HG03565 (cell line): Measurements from ENCODE around the gene TOR2A.

ENCODE experiments used
- ATAC-seq: cut with Tn5 transposase; IDR thresholded peaks from one replicate; pipeline ENCODE4 v1.9.1; 2021; ENCODE audit warnings: mild to moderate bottlenecking, moderate library complexity; ENCODE audit not compliant: unreplicated experiment

Gene TOR2A

DNA sequence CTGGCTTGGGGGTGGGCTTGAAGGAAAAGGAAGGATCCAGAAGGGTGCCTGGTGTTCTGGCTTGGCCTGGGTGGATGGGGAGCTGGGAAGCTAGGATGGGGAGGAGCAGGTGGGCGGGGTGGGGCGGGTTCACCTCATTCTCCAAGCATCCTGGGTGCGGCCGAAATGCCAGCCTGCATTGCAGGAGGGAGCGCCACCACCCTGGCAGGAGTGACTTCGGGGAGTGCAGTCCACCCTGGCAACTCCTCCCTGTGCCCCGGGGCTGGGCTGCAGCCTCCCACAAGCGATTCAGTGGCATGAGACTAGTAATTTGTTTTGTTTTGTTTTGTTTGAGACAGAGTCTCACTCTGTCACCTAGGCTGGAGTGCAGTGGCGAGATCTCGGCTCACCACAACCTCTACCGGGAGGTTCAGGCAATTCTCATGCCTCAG, 13.7 kb downstream of the TOR2A start:
- ATAC-seq = no peak

DNA sequence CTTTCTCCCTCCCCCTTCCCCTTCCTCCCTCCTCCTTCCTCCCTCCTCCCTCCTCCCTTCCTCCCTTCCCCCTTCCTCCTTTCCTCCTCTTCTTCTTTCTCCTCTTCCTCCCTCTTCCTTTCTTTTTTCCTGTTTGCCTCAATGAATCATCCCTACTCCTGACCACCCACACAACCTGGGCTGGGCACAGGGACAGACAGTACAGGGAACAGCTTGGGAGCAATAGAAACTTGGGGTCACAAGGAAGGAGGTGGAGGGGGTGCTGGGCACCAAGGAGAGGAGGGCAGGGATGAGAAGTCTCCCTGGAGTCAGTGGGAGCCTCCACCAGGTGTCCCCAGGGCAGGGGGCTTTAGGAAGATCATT, 14.2 kb downstream of the TOR2A start:
- no peak for ATAC-seq

DNA sequence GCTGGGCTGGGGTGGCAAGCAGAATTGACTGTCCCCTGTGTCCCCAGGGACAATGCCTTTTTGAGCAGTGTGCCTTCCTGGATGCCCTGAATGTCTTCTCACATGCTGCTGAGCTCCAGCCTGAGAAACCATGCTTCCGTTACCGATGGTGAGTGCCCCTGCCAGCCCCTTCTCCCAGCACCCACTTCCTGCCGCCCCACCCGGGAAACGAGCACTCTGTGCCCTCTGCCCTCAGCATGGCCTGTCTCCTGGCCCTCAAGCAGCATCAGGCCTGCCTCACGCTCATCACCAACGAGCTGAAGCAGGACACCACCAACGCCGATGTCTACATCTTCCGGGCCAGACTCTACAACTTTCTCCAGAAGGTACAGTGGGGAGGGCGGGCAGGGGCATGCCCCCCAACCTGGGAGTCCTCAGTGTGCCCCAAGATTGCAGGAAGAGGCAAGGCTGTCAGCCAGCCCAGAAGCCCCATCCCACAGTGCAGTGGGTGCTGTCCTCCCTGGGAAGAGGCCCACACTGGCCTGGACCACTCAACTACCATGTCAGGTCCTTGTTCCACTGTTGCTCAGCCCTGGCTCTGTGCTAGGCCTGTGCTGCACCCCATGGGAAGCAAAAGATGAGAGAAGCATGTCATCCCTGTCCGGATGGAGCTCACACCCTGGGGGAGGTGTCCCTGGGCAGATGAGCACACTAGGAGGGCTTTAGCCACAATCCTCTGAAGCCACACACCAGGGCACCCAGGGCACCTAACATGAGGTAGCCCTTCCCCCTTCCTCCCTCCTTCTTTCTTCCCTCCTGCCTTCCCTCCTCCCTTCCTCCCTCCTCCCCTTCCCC, 14.8 kb downstream of the TOR2A start:
- no peak for ATAC-seq

DNA sequence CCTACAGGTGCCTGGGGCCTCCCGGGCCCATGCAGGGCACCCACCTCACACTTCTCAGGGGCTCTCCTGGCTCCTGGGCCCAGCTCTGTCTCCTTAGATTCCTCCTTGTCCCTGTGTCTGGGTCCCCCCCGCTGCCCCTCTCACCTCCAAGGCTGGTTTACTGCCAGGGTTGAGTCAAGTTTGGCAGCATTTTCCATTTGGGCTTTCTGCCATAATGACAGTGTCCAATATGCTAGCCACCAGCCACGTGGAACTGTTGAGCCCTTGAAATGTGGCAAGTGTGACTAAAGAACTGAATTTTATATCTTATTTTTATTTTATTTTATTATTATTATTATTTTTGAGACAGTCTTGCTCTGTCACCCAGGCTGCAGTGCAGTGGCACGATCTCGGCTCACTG, 17.3 kb downstream of the TOR2A start:
- ATAC-seq = no peak

DNA sequence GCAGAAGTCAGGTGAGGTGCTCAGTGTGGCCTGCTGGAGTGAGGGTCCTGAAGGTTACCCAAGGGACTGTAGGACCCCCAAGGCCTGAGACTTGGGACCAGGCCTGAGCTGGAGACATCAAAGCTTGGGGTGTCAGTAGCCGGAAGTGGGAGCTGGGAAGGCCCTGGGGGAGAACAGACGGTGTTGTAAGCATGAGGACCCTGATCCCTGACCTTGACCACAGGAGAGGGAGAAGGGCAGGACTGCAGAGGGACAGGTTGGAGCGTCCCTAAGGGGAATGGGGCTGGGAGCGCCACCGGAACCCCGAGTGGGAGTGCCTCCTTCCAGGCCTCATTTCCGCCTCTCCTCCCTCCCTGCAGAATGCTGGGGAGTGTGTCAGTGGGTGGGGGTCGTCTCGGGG, 18.7 kb downstream of the TOR2A start:
- ATAC-seq = no peak

DNA sequence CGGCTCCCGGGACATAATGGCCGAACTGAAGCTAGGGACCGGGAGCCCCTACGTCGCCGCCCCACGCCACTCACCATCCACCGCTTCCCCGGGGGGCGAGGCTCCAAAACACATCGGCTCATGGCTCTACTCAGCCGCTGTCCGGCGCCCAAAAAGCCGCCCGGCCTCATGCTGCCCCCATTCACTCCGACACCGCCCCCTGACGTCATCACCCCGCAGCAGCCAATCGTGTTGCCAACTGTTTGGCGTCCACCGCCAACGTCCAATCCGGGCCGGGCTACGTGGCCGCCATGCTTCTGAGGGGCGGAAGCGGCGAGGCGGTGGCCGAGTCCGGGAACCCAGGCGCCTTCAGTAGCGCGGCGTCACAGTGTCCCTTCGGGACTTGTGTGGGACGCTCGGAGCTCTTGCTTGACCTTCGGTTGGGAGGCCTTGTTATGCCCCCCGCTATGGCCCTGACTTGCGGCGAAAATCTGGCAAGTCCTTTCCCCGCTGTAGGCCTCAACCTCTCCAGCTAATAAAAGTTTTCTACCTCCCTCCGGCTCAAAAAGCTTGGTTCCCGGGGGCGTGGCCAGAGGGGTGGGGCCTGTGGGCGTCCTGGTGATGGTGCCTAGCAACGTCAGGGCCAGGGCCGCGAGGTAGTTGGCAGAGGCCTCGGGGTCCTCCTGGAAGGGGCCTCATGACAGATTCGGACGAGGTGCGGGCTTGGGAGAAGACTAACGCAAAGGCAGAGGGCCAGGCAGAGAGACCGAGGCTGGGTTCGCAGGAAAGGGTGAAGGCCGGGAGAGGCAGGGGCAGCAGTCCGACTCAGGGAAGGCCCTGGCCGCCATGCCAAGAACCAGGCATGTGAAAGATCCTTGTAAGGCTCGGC, 19.4 kb downstream of the TOR2A start, which contains the start of the genes PTRH1 and TTC16:
TSS of gene PTRH1 (minus strand) at position 194 of the 868 bp plus-strand sequence. CDS start at position 170, 24 bp downstream.
TSS of gene TTC16 (plus strand) at position 610 of the 868 bp plus-strand sequence. CDS start at position 677, 67 bp downstream.
- ATAC-seq = peak; percentile 88

DNA sequence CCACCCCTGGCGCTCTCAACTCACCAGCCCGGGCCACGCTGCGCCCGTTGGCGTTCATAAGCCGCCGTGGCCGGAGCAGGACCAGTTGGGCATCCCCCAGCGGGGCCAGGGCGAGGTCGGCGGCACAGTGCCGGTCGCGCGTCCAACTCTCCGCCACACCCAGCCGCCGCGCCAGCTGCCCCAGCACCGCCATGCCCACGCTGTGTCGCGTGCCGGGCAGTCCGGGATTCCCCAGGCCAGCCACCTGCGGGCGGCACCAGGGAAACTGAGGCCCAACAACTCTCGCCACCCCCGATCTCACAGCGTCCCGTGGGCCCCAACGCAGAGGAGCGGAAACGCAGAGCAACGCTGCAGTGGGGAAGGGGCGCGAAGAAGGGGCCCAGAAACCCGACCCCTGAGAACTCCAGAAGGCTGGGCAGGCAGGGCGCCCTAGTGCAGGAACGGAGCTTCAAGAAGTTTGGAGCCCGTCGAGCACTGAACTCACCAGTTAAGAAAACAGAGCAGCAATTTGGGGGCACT, 20.1 kb downstream of the TOR2A start:
- ATAC-seq = no peak

DNA sequence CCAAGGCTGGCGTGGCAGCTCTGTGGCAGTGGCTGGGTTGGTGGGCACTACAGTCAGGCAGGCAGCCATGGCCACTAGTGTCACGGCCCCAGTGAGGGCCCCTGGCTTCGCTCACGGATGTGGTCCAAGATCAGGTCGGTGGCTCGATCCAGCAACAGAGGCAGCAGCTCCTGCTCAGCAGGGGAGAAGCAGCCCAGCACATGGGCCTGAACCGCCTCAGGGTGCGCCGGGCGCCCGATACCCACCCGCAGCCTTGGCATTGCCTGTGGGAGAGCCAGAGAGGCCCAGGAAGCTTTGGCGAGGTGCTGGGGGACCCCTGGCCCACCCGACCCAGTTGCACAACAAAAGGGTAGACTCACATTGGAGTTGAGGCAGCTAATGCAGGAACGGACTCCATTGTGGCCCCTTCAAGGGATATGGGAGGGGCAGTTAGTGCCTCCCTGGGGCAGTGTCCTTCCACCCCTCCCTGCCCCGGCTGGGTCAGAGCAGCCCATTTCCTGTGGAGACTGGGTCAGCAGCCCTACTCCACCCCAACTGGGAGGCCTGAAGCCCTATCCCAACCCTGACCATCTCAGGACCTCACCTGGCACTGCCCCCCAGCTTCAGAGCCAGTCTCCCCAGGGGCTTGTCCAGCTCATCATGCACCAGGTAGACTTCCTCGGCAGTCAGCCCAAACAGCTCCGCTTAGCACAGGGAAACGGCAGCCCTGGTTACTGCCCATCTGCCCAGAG, 20.9 kb downstream of the TOR2A start:
- ATAC-seq = no peak

DNA sequence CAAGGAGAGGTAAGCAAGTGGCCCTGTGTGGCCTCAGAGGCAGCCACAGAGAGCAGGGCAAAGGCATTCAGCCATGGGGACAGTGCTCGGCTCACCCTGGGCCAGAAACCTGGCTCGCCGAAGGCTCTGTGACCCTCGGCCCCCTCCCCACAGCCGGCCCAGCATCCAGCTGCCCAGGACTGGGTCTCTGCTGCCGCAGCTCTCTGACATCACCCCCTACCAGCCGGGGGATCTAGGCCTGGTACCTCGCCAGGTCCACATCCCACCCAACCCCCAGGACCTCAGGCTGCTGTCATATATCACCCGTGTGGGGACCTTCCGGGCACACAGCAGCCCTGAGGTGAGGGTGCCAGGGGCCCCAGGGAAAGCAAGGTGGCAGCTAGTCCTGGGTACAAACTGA, 22.2 kb downstream of the TOR2A start:
- no peak for ATAC-seq

DNA sequence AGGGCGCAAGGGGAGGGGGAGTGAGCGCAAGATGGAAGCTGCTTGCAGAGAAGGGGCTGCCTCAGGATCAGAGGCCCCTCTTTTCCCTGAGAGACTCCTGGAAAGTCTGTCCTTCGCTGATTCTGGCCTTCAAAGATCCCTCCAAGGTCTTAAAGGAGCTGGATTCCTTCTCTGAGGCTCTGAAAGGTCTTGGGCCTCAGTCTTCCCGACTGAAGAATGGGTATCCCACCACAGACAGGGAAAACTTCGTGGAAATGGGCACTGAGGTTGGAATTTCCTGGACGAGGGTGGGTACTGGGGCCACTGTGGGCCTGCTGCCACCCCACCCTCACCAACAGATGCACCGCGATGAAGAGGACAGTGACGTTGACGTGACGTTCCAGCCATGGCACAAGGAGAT, 22.7 kb downstream of the TOR2A start:
- ATAC-seq = no peak

DNA sequence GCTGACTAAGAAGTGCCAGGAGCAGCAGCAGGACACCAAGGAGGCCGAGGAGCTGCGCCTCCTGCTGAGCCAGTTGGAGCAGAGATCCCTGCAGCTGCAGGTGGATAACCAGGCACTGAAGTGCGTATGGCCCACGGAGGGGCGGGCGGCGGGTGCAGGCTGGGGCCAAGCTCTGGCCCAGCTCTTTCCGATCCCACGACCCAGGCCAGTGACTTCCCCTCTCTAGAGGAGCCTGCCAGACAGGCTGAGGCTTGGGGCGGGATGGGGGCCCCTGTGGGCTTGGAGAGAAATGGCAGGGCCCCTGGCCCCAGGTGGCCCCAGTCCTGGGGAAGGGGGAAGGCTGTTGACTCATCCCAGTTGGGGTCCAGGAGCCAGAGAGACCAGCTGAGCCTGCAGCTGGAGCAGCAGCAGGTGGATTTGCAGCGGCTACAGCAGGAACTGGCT, 23.2 kb downstream of the TOR2A start:
- no peak for ATAC-seq

DNA sequence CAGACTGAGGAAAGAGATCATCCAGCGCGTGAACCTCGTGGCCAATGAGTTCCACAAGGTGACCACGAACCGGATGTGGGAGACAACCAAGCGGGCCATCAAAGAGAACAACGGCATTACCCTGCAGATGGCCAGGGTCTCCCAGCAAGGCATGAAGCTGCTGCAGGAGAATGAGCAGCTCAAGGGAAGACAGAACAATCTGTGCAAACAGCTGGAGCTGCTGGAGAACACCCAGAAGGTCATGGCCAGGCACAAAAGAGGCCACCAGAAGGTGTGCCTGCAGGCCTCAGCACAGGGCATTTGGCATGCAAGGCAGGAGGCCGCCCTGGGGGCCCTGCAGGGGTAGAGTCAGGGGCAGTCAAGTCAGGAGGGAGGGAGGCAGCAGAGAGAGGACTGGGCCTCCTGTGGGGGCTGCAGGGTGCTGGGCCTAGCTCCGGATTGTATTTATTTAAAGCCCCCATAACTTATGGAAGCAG, 23.8 kb downstream of the TOR2A start:
- no peak for ATAC-seq

DNA sequence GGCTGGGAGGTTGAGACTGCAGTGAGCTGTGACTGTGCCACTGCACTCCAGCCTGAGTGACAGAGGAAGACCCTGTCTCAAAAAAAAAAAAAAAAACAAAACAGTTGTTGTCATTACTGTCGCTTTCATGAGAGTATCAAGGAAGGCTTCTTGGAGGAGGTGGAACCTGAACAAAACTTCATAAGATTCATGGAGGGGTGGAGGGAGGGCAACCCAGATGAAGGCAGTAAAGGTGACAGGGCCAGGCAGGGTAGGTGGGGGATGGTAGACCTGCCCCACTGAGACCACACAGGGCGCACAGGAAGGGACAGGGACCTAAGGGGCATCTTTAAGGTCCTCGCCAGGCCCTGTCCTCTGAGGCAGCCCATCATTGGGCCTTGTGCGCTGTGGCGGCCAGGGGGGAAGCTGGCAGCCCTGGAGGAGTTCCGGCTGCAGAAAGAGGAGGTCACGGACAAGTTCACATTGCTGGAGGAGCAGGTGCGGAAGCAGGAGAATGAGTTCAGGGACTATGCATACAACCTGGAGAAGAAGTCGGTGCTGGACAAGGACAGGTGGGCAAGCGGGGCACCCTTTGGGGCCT, 24.8 kb downstream of the TOR2A start:
- ATAC-seq = no peak

DNA sequence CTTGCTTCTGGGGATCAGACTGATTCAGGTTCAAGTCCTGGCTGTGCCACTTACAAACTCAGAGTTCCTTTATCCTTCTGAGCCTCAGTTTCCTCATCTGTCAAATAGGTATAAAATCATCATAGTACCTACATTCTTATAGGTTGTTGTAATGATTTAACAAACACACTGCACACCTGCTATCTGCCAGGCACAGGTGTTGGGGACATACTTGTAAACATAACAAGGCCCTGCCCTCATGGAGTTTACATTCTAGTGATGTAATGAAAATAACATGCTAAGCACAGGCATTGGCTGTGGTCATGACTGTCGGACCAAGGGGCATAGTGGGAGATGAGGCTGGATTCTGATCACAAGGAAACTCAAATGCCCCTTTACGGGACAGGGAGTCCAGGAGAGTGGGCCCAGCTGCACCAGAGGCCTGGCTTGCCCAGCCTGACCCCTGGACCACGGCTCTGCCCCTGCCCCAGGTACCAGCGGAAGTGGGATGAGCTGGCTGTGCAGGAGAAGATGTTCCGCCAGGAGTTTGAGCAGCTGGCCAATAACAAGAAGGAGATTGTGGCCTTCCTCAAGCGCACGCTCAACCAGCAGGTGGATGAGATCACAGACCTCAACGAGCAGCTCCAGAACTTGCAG, 26.0 kb downstream of the TOR2A start:
- no peak for ATAC-seq

DNA sequence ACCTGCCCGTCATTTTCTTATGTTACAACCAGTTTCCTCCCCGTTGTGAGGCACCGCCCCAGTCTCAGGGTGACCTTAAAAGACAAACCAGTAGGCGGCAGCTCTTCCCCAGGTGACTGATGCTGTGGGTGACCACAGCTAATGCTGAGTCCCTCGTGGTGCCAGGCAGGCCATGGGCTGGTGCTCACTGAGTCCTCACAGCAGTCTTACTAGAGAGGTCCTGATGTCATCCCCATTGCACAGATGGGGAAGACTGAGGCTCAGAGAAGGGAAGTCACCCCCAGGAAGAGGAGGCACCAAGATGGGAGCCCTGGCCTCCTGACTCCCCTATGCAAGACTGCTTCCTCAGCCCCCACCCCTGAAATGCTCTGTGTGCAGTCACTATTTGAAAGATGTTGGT, 27.3 kb downstream of the TOR2A start:
- no peak for ATAC-seq

DNA sequence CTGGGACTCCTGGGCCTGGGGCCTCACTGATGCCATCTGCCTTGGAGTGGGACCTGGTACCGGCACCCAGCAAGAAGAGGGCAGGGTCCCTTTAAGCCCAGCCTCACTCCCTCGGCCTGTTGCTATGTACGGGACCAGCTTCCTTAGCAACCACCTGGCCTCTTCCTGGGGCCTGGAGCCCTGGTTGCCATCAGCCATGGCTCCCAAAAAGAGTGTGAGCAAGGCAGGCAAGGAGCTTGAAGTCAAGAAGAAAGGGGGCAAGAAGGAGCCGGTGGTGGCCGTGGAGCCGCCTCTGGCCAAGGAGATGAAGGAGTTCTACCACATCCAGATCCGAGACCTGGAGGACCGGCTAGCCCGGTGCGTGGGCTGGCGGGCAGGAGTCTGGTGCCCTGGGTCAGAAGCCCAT, 28.3 kb downstream of the TOR2A start, which contains the start of gene CFAP157:
TSS of gene CFAP157 (plus strand) at position 153 of the 406 bp plus-strand sequence. CDS start at position 197, 44 bp downstream.
- no peak for ATAC-seq

DNA sequence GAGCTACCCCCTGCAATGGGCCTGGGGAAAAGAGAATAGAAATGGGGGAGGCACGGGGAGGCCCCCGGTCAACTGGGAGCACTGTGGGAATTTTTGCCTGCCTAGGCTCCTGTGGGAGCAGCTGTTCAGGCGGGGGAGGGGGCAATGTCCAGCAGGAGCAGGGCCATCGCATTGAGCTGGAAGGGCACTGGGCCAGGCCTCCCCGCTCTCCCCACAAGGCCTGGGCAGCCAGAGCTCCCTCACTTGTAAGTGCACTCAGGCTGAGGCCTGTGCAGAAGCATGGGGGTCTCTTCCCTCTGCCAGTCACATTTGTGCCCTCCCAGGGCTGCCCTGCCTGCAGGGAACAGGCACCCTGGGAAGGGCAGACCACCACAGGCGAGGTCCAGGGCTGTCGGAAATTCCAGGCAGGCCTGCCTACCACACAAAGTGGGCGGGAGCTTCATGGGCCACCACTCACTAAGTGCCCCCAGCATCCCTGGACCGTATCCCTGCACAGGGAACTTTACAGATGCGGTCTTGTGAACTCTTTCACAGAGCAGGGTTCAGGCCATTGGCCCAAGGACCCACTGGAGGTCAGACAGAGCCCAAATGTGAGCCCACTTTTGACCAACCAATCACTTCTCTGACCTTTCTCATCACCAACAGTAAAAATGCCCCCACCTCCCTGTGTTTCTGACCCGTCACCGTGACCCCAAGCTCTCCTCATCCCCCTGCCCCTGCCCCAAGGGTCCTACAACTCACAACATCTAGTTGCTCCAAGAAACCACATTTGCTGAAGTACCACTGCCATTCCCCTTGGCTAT, 29.3 kb downstream of the TOR2A start:
- ATAC-seq = no peak

DNA sequence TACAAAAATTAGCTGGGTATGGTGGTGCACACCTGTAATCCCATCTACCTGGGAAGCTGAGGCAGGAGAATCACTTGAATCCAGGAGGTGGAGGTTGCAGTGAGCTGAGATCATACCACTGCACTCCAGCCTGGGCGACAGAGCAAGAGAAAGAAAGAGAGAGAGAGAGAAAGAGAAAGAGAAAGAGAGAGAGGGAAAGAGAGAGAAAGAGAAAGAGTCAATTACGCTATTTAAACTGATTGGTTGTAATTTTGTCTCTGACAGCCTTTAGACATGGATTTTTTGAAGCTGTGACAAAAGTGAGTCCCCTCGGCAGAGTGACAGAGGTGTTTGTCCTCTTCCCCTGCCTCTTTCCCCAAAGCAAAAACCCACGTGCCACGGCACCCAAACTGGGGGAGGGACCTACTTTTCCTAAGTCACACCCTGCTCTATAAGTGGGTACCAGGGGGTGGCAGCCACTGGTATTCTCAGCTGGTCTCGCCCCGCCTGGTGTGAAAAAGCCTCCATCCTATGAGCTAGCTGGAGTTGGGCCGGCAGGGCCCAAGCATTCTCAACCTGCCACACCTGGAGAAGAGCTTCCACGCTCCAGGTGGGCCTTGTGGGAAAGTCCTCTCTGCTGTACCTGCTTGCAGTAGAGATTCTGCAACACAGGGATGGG, 31.7 kb downstream of the TOR2A start:
- ATAC-seq = no peak
